SU-DHL-6 (cell line): Measurements from ENCODE around the gene NIFK.

ENCODE experiments used
- CTCF ChIP-seq: fragments of 200-600 bp; sonication (generic); IDR thresholded peaks from one replicate; pipeline ENCODE4 v1.5.1; 2017; ENCODE audit warnings: antibody characterized with exemption, mild to moderate bottlenecking, low read length, moderate library complexity; ENCODE audit not compliant: insufficient read depth, poor library complexity, severe bottlenecking
- EZH2phosphoT487 ChIP-seq: fragments of 200-600 bp; sonication (generic), shearing (Covaris generic); conservative IDR thresholded peaks from 2 replicates; pipeline ENCODE4 v1.6.1; 2018; ENCODE audit warnings: mild to moderate bottlenecking, antibody characterized with exemption, low read length, moderate library complexity, mixed read lengths

- no peak for TF ChIP-seq CTCF
- no peak for TF ChIP-seq EZH2phosphoT487
Observed at GRCh38 chr2:121707344-121707919, 29.2 kb downstream of the NIFK start.
